Psoas muscle (tissue), 8 donors: Measurements from ENCODE around the gene NPY5R. TPM values are rescaled to one million over a fixed set of nuclear protein-coding genes. Genes with fewer than 3 reads are reported as not detected.

ENCODE experiments used
- ATAC-seq, 4 donors: fragments of 200-7000 bp; cut with Tn5 transposase; one replicate each; pipeline ENCODE4 v1.9.1; 2020; ENCODE audit warnings: moderate library complexity in 3 of 4, mild to moderate bottlenecking in 2 of 4
- DNase-seq, 2 donors: peaks; one replicate each; pipeline ENCODE4 v3.0.0-alpha.2; 2020
- H3K27ac ChIP-seq: fragments of 200-600 bp; one replicate; pipeline ENCODE4 v1.8.0; 2022
- H3K27me3 ChIP-seq, 3 donors: fragments of 200-600 bp in 1 of 3; one replicate each; pipeline versions ENCODE4 v1.6.1 to v1.8.0; 2013 to 2022; ENCODE audit warnings: low read length in 2 of 3, mild to moderate bottlenecking in 2 of 3, moderate library complexity in 1 of 3; ENCODE audit not compliant: insufficient read depth in 3 of 3
- H3K36me3 ChIP-seq, 2 donors: fragments of 200-600 bp in 1 of 2; one replicate each; pipeline versions ENCODE4 v1.6.1 to v1.8.0; 2013 to 2022; ENCODE audit warnings: low read depth in 1 of 2, mild to moderate bottlenecking in 1 of 2, moderate library complexity in 1 of 2; ENCODE audit not compliant: insufficient read depth in 1 of 2
- H3K4me1 ChIP-seq: fragments of 200-600 bp; one replicate; pipeline ENCODE4 v1.8.0; 2022
- H3K4me3 ChIP-seq: fragments of 200-600 bp; one replicate; pipeline ENCODE4 v1.8.0; 2022; ENCODE audit warnings: mild to moderate bottlenecking
- H3K9me3 ChIP-seq: fragments of 200-600 bp; one replicate; pipeline ENCODE4 v1.8.0; 2022
- WGBS, 3 donors: extraction: QIAGEN DNeasy Blood & Tissue Kit; methylation state at CpG; one replicate each; pipeline versions ENCODE4 v1.1.6 to v1.1.7; 2013; 5-methylcytosine and 5-hydroxymethylcytosine counted together
- intact Hi-C, 2 donors: fragments of 100-400 bp; cut with DNase I; formaldehyde crosslinking; loops; one replicate each; pipeline versions ENCODE4 v1.11.0 to v1.14.2; 2022
- polyA plus RNA-seq, 3 donors: library from polyadenylated mRNA; stranded (reverse); fragments of 200-250 nt; gene quantifications; one replicate each; pipeline ENCODE4 v1.2.3, GENCODE V29; 2013
- total RNA-seq, 4 donors: library from RNA; stranded (reverse); fragmentation: NEBNext Ultra II Directional in 2 of 4; extraction: Animal tissue kit (Norgen Biotek cat#: 25700) in 2 of 4; gene quantifications; one replicate each; pipeline versions ENCODE4 v1.2.1 to v1.2.4, GENCODE V29; 2021 to 2023
- TF ChIP-seq, protein P1 (sequence below): fragments of 200-600 bp; IDR thresholded peaks from one replicate; pipeline ENCODE4 v1.8.0; 2022; ENCODE audit warnings: antibody characterized with exemption
- donor health status: healthy with polysubstance abuse.
- donor health status: DM: no; HTN: no; CAD: no; lungs with moderate emphysema.
- donor health status: Bipolar disorder and iron deficiency.
- donor health status: healthy.
- donor health status: DM: yes; HTN: yes; CAD: no.
- donor health status: DM: no; HTN: no; CAD: no.
- donor health status: DM: no; HTN: no; CAD: no.
- donor health status: DM: yes; HTN: yes; CAD: no.

NPY5R gene
- total and polyA plus RNA-seq, 7 donors = 0.05 to 0.23 (median 0.13) TPM; not detected in 2

DNA sequence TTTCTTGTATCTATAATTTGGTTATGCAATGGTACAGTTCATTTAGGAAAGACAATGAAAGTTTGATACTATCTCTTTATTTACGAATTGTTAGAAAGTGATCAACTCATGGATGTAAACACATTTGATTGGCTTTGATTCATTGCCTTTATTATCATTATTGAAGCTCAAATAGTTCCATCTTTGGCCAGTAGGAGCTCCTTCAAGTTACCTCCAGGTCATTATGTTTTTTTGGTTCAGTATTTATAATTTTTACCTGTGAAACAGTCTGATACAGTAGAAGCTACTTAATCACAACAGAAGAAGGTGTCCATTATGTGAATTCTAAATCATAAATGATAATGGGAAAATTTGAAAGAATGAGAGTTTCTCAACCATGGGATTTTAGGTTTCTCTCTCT is 12.4 kb downstream of the NPY5R start:
- DNase-seq (no peak), ATAC-seq (no peak)
- Histone ChIP-seq H3K4me1 (no peaks in the 10 kb centered on the region), H3K27ac (no peak overlapping the region), H3K4me3 (no peak overlapping the region), H3K27me3 (no peaks in the 10 kb centered on the region), H3K9me3 (no peaks in the 10 kb centered on the region), H3K36me3 (no peaks in the 10 kb centered on the region)
- 84 to 94% (median 87%) methylated on average over 1 of the region's 1 CpG for WGBS, 3 donors
- TF ChIP-seq, protein P1, sequence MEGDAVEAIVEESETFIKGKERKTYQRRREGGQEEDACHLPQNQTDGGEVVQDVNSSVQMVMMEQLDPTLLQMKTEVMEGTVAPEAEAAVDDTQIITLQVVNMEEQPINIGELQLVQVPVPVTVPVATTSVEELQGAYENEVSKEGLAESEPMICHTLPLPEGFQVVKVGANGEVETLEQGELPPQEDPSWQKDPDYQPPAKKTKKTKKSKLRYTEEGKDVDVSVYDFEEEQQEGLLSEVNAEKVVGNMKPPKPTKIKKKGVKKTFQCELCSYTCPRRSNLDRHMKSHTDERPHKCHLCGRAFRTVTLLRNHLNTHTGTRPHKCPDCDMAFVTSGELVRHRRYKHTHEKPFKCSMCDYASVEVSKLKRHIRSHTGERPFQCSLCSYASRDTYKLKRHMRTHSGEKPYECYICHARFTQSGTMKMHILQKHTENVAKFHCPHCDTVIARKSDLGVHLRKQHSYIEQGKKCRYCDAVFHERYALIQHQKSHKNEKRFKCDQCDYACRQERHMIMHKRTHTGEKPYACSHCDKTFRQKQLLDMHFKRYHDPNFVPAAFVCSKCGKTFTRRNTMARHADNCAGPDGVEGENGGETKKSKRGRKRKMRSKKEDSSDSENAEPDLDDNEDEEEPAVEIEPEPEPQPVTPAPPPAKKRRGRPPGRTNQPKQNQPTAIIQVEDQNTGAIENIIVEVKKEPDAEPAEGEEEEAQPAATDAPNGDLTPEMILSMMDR = no peak
- intact Hi-C loops = no loop called here

DNA sequence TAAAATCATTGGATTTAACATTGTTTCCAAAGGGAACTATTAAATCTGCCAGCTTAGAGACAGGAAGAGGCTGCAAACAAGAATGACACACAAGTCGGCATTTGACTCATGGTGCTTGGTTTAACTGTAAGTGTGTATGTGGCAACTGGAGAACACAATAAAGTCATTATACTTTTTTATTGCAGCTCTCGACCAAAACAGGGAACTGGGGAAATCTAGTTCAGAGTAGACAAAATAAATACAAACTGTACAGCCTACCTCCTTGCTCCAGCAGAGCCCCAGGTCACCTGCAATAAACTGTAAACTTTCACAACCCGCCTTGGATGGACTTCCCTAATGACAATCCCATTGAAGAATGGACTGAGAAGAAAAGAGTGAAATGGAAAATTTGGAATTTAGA is 24.0 kb downstream of the NPY5R start:
- intact Hi-C loops = no loop called here
- 38 to 61% (median 59%) methylated on average over 3 of the region's 3 CpGs for WGBS, 3 donors
- Histone ChIP-seq H3K27me3 (no peaks in the 10 kb centered on the region), H3K9me3 (no peaks in the 10 kb centered on the region), H3K27ac (no peak overlapping the region), H3K4me3 (no peak overlapping the region), H3K4me1 (no peaks in the 10 kb centered on the region), H3K36me3 (no peaks in the 10 kb centered on the region)
- DNase-seq (no peak), ATAC-seq (no peak)
- TF ChIP-seq, protein P1 = no peak

DNA sequence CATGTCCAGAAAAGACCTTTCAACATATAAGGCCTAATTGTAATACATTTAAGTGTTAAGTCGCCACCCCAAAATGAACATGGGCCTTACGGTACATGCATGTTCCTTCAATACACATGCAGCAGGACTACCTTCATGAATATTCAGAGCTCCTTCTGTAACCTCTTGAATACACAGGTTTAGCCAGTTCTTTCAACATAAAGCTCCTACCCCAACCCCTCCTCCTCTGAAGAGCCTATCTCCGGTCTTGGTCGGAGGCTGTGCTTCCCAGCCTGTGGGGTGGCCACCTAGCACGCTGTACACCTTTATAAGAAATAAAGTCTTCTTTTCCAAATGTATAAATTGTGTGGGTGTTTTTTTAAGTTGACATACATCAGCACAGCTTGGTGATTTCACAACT is 28.3 kb downstream of the NPY5R start:
- WGBS, 3 donors = 89 to 96% (median 92%) methylated on average over 5 of the region's 5 CpGs
- H3K27ac ChIP-seq = no peak overlapping the region
- no peak overlapping the region for H3K4me3 ChIP-seq
- H3K4me1 ChIP-seq = no peaks in the 10 kb centered on the region
- ATAC-seq = no peak
- intact Hi-C loops = no loop called here
- H3K27me3 ChIP-seq = no peaks in the 10 kb centered on the region
- no peaks in the 10 kb centered on the region for H3K9me3 ChIP-seq
- no peak for DNase-seq
- TF ChIP-seq, protein P1 = no peak
- H3K36me3 ChIP-seq = no peaks in the 10 kb centered on the region

DNA sequence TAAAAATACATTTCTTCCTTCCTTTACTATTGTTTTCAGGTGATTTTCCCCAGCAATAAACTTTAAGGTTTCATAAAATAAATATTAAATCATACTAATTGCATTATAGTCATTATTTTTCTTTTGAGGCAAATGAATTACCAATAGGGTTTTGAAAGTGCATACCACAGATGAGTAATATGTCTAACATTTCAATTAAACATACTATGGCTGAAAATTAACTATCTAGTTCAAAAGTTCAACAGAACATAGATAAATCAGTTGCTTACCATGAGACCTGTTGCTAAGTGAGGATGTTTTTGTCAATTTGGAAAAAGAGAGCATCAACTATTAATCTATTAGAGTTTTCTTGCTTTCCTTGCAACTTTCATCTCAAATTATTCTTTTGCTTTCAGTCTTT is 35.0 kb downstream of the NPY5R start:
- Histone ChIP-seq H3K36me3 (no peaks in the 10 kb centered on the region), H3K9me3 (no peaks in the 10 kb centered on the region), H3K27me3 (no peaks in the 10 kb centered on the region), H3K4me3 (no peak overlapping the region), H3K4me1 (no peaks in the 10 kb centered on the region), H3K27ac (no peak overlapping the region)
- ATAC-seq (no peak), DNase-seq (no peak)
- intact Hi-C loops = no loop called here
- TF ChIP-seq, protein P1 = no peak

DNA sequence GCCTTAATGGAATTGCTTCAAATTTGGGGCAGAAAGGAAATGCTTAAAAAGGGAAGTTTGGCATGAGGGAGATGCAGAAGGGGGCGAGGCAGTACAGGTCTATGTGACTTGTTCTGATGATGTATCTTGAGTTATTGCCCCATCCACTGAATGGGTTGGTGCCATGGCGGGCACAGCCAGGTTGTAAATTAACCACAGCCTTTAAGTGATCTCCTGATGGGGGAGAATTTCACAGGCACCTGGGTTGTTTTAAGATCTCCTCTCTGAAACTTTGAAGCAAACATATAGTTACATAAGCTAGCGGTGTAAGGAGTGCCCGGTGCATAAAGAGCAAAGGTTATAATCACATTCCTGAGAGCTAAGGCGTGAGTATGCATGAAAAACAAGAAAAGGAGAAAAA is 37.0 kb downstream of the NPY5R start:
- TF ChIP-seq, protein P1 = no peak
- DNase-seq (no peak), ATAC-seq (no peak)
- Histone ChIP-seq H3K27me3 (no peaks in the 10 kb centered on the region), H3K36me3 (no peaks in the 10 kb centered on the region), H3K4me3 (no peak overlapping the region), H3K9me3 (no peaks in the 10 kb centered on the region), H3K27ac (no peak overlapping the region), H3K4me1 (no peaks in the 10 kb centered on the region)
- 60 to 78% (median 63%) methylated on average over 5 of the region's 5 CpGs for WGBS, 3 donors
- intact Hi-C loops = no loop called here
